ENCODE data around the gene NRXN3. TPM values are rescaled to one million over a fixed set of nuclear protein-coding genes. Genes with fewer than 3 reads are reported as not detected.
A peak's percentile ranks its signal among the peaks of the same experiment; 100 is the strongest.

NRXN3 gene
- total RNA-seq, 1 donor from 2014 or later, result 5.9 TPM

GRCh38 chr14:78440356-78440894, 270.3 kb downstream of the NRXN3 start:
- Histone ChIP-seq H3K9ac (no peak overlapping the region), H3K4me1 (peaks cover 22% of the 10 kb centered on the region), H3K4me2 (peak overlapping the region; percentile 42), H3K27ac (no peak overlapping the region), H3F3A (ENCODE audit: low read depth) (no peaks in the 10 kb centered on the region), H2AFZ (replicated peaks) (no peak overlapping the region), H4K20me1 (ENCODE audit: low read depth) (no peaks in the 10 kb centered on the region), H3K36me3 (no peaks in the 10 kb centered on the region), H3K27me3 (no peaks in the 10 kb centered on the region), H3K9me3 (ENCODE audit: low read depth) (no peaks in the 10 kb centered on the region), H3K4me3 (no peak overlapping the region), H3K79me2 (ENCODE audit: low read depth) (no peaks in the 10 kb centered on the region)
- no peak overlapping the region for H3K4me3 Mint-ChIP-seq
- H3K36me3 Mint-ChIP-seq, result no peaks in the 10 kb centered on the region
- TF ChIP-seq CTCF (IDR thresholded peaks at IDR 0.05), result no peak
- no peak for TF ChIP-seq EZH2 (IDR thresholded peaks at IDR 0.05)
- no peak for TF ChIP-seq EZH2phosphoT487 (IDR thresholded peaks at IDR 0.05)
- no peaks in the 10 kb centered on the region for H3K9me3 Mint-ChIP-seq
- no peak overlapping the region for H3K27ac Mint-ChIP-seq
- peaks cover 5% of the 10 kb centered on the region for H3K27me3 Mint-ChIP-seq (ENCODE audit: insufficient read depth, low read depth)
- H3K4me1 Mint-ChIP-seq, result peaks cover 18% of the 10 kb centered on the region
- peak; percentile 26 for DNase-seq (ENCODE audit: low spot score)

GRCh38 chr14:78443834-78444233, 273.7 kb downstream of the NRXN3 start:
- TF ChIP-seq CTCF (IDR thresholded peaks at IDR 0.05), result no peak
- no peak for TF ChIP-seq EZH2 (IDR thresholded peaks at IDR 0.05)
- TF ChIP-seq EZH2phosphoT487 (IDR thresholded peaks at IDR 0.05), result no peak
- H3K4me1 ChIP-seq, result peaks cover 21% of the 10 kb centered on the region
- no peaks in the 10 kb centered on the region for H3K36me3 ChIP-seq
- no peaks in the 10 kb centered on the region for H3K27me3 ChIP-seq
- no peaks in the 10 kb centered on the region for H3K36me3 Mint-ChIP-seq
- no peaks in the 10 kb centered on the region for H3F3A ChIP-seq (ENCODE audit: low read depth)
- no peak overlapping the region for H3K4me3 ChIP-seq
- peaks cover 18% of the 10 kb centered on the region for H3K4me1 Mint-ChIP-seq
- H2AFZ ChIP-seq (replicated peaks), result no peak overlapping the region
- H4K20me1 ChIP-seq (ENCODE audit: low read depth), result no peaks in the 10 kb centered on the region
- no peak overlapping the region for H3K4me3 Mint-ChIP-seq
- no peak for DNase-seq (ENCODE audit: low spot score)
- peaks cover 3% of the 10 kb centered on the region for H3K27me3 Mint-ChIP-seq (ENCODE audit: insufficient read depth, low read depth)
- no peak overlapping the region for H3K27ac ChIP-seq
- no peak overlapping the region for H3K4me2 ChIP-seq
- no peaks in the 10 kb centered on the region for H3K9me3 Mint-ChIP-seq
- H3K9ac ChIP-seq, result no peak overlapping the region
- H3K27ac Mint-ChIP-seq, result no peak overlapping the region
- H3K79me2 ChIP-seq (ENCODE audit: low read depth), result no peaks in the 10 kb centered on the region
- H3K9me3 ChIP-seq (ENCODE audit: low read depth), result no peaks in the 10 kb centered on the region

- Histone ChIP-seq H3K27me3 (no peaks in the 10 kb centered on the region), H3K9ac (no peak overlapping the region), H3K4me3 (no peak overlapping the region), H3K9me3 (ENCODE audit: low read depth) (no peaks in the 10 kb centered on the region), H3F3A (ENCODE audit: low read depth) (no peaks in the 10 kb centered on the region), H3K27ac (no peak overlapping the region), H2AFZ (replicated peaks) (no peak overlapping the region), H3K36me3 (no peaks in the 10 kb centered on the region), H4K20me1 (ENCODE audit: low read depth) (no peaks in the 10 kb centered on the region), H3K4me2 (no peak overlapping the region), H3K79me2 (ENCODE audit: low read depth) (no peaks in the 10 kb centered on the region), H3K4me1 (peaks cover 7% of the 10 kb centered on the region)
- DNase-seq (ENCODE audit: low spot score), result no peak
- Mint-ChIP-seq H3K27ac (no peak overlapping the region), H3K27me3 (ENCODE audit: insufficient read depth, low read depth) (peaks cover 2% of the 10 kb centered on the region), H3K9me3 (no peaks in the 10 kb centered on the region), H3K36me3 (no peaks in the 10 kb centered on the region), H3K4me1 (peaks cover 13% of the 10 kb centered on the region), H3K4me3 (no peak overlapping the region)
- no peak for TF ChIP-seq EZH2phosphoT487 (IDR thresholded peaks at IDR 0.05)
- no peak for TF ChIP-seq CTCF (IDR thresholded peaks at IDR 0.05)
- no peak for TF ChIP-seq EZH2 (IDR thresholded peaks at IDR 0.05)
Observed at GRCh38 chr14:78445275-78445674, 275.1 kb downstream of the NRXN3 start.
